Activated CD8-positive, alpha-beta memory T cell treated with anti-CD3 and anti-CD28 coated beads for 4 hours (primary cell): ENCODE results near the gene SSR4.

Source experiments
- DNase-seq, 2 donors: peaks; one replicate each; pipeline ENCODE4 v3.0.0-alpha.2; 2020; ENCODE audit warnings: low read depth in 2 of 2

Gene SSR4

GRCh38 chrX:153780678-153781427 is 13.6 kb upstream of the SSR4 start, which contains the start of gene SRPK3:
Gene SRPK3, plus strand, starts transcription at chrX:153781041. Its CDS starts 46 bp downstream, at chrX:153781087.
- no peak for DNase-seq

GRCh38 chrX:153781428-153782047 is 12.9 kb upstream of the SSR4 start:
- no peak for DNase-seq

DNA sequence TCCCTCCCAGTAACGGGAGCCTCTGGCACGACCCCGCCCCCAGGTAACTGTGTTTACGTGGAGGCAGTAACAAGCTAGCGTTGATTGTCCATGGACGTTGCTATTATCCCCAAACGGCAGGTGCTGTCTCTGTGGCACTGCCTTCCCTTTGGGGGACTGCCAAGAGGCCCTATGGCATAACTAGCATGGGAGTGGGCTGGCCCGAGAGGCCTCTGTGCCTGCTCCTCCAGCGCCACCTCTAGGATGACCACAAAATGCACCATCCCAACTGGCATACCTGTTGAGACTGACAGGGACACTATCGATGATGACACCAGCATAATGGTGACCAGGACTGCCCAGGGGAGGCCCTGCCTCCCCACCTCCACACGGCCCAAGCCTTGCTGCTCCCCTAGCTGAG is 12.2 kb upstream of the SSR4 start:
- DNase-seq: no peak

DNA sequence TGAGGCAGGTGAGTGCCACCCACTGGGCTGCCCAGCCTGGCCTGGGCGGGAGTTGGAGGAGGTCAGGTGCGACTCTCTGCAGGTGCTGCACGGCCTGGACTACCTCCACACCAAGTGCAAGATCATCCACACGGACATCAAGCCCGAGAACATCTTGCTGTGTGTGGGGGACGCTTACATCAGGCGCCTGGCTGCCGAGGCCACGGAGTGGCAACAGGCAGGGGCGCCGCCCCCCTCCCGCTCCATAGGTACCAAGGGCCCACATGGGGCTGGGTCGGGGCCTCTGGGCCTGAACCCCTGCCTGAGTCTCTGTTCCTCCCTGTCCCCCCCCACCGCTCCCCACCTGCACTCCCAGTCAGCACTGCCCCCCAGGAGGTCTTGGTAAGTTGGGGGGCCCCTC is 11.6 kb upstream of the SSR4 start:
- no peak for DNase-seq

GRCh38 chrX:153783378-153784013 is 11.0 kb upstream of the SSR4 start:
- DNase-seq: no peak

DNA sequence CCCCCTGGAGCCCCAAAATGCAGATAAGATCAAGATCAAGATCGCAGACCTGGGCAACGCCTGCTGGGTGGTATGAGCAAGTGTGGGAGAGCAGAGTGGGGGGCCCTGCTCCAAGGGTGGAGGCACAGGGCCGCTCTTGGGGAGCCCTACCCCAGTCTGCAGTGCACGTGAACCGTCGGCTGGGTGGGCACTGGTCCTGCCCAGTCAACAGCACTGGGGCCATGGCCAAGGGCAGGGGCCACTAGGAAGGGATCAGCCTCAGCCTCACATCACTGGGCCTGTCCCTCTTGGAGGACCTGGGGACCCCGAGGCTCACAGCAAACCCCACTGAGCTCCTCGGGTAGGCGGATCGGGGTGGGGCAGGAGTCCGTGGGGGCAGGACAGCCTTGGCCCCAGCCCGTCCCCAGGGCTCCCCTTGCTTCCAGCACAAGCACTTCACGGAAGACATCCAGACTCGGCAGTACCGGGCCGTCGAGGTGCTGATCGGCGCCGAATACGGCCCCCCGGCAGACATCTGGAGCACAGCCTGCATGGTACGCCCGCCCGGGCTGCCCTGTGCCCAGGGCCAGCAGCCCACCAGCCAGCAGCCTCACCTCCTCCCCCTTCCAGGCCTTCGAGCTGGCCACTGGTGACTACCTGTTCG is 10.0 kb upstream of the SSR4 start:
- DNase-seq: no peak

DNA sequence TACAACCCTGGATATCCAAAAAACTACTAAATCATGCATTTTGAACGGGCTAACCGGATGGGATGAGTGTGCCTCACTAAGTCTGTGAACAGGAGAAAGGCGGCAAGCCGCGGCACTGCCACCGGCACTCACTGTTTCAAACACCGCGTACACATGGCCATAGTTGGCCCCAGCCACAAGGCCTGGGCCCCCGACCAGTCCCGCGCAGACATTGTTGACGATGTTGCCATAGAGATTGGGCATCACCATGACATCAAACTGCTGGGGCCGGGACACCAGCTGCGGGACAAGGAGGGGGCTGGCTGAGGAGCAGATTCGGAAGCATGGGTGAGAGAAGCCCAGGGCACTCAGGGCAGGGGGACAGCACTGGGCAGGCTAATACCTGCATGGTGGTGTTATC is 7.8 kb upstream of the SSR4 start:
- no peak for DNase-seq

- no peak for DNase-seq
Measured at GRCh38 chrX:153789654-153790053, 4.8 kb upstream of the SSR4 start.

DNA sequence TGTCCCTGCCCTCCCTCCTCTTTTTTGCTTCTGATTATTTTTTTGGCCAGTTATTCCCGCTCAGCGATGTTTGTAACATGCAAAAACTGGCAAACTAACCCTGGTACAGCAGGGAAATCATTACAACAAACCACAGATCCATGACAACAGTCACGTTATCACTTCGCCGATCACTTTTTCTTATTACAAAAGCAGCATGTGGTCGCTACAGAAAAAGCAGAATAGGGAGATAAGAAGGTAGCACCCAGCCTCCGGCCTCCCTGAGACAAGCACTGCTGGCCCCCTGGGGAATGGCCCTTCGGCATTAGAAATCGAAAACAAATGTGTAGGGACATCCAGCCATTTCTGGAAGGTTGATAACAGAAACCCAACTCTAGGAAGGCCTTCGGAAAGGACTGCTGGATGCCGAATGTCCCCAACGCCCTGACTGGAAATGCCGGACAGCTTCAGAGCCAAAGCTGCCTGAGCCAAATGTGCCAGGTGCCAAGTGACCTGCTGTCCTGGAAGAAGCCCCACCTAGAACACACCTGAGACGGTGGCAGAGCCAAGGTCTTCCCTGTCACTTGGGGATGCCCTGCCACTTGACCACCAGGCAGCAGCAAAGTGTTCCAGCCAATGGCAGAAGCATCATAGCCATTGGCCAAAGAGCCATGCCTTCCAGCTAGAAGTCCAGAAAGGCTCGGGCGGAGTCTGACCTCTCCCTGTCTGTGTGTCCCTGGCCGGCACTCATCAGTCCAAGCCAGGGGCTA is 3.2 kb upstream of the SSR4 start:
- no peak for DNase-seq

DNA sequence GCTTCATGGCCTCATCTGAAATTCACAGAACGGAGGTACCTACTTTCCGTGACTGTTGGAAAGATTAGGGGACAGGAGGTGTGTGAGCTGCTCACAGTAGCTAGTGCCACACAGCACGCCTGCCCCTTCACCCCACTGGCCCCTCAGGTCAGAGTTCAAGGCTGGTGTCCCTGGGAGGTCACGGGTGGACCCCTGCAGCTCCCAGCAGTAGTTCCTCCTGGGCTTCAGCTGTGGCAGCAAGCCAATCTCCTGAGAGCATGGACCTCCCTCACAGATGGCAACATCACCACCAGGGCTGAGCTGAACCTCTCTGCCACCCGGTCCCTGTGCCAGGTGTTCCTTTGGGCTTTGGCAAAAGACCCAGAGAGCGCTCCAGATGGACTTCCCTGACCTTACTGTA is 2.1 kb upstream of the SSR4 start:
- DNase-seq: no peak

GRCh38 chrX:153793291-153793690 is 1.2 kb upstream of the SSR4 start:
- no peak for DNase-seq

- DNase-seq: no peak
Measured at GRCh38 chrX:153794897-153795816, 689 bp downstream of the SSR4 start.

DNA sequence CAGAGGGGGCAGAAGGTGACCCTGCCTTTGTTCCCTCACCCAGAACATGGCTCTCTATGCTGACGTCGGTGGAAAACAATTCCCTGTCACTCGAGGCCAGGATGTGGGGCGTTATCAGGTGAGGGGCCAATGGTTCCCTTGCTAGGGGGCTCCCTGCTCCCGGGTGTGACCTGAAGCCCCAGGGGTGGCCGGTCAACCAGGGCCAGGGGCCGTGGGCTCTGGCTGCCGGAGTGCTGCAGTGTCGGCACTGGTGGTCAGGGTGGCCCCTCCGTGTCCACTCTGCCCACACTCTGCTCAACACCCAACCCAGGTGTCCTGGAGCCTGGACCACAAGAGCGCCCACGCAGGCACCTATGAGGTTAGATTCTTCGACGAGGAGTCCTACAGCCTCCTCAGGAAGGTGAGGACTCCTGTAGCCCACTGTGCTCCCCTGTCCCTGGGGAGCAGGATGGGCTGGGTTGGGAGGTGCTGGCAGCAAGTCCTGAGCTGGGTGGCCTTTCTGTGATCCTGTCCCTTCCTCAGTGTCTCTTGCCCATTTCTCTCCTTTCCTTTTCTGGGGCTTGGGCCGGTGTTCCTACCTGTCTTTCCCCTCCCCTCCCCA is 3.0 kb downstream of the SSR4 start:
- no peak for DNase-seq

DNA sequence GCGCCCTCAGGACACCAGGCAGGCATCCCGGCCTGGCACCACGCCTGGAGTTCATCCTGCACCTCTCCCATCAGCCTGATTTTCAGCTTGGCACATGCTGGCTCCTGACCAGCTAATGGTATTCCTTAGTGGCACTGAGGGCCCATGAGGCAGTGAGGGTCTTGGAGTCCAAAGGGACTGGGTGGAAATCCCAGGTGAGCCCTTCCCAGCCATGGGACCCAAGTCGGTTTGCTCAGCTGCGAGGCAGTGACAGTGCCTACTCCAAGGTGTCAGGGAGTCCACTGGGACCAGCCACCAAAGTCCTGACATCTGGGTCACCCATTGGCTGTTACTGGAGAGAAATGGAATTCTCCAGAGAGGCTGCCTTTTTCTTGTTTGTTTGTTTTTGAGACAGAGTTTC is 4.9 kb downstream of the SSR4 start:
- DNase-seq: no peak

DNA sequence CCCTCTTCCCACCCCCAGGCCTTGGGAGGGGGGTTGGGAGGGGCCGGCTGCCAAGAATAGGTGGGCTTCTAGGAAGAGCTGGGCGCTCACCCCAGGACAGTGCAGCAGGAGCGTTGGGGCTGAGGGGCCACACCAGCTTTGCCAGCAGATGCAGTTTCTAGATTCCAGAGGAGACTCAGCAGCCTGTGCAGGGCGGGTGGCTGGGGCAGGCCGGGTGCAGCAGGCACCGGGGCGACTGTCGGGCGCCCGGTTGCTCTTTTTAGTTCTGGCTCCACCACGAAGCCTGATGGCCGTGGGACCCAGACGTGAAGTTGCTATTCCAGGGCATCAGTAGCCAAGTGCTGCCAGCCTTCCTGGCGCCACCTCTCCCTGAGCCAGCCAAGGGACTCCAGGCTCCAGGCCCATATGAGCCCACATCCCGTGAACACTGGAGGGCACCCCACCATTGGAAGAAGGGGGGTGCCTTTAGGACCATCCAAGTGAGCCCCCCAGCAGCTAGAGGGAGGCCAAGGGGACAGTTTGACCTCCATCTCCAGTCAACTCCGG is 5.8 kb downstream of the SSR4 start:
- no peak for DNase-seq

DNA sequence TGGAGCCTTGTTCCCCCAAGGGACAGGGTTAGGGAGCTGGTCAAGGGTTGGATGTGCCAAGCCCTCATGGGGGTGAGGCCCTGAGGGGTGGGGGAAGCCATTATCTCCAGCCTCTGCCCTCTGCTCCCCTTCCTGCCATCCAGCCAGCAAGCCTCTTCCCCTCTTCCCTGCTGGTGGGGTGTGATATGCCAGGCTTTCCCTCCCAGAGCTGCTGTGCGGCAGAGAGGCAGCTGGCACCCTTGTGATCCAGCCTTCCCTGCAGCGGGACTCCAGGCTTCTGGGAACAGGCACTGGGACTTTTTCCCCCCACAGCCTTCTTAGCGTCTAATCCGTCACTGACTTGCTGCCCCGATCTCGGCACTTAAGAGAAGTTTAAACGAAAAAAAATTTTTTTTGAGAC is 6.3 kb downstream of the SSR4 start:
- DNase-seq: no peak

DNA sequence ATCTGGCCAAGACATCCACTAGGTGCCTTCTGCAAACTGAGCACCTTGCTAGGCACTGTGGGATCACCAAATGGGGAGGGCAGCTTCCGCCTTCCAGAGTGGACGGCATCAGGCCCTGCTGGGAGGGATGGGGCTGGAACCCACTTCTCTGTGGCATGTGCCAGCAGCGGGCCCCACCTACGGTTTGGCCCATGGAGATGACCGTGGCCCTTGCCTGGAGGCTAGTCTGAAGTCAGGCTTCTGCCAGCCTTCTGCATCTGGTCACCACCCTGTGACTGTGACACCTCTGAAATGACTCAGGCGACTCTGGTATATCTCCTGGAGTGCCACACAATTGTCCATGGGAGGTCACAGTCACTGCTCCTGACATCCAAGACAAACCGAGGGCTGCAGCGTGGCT is 7.2 kb downstream of the SSR4 start:
- no peak for DNase-seq

GRCh38 chrX:153802513-153803045 is 8.1 kb downstream of the SSR4 start:
- no peak for DNase-seq

DNA sequence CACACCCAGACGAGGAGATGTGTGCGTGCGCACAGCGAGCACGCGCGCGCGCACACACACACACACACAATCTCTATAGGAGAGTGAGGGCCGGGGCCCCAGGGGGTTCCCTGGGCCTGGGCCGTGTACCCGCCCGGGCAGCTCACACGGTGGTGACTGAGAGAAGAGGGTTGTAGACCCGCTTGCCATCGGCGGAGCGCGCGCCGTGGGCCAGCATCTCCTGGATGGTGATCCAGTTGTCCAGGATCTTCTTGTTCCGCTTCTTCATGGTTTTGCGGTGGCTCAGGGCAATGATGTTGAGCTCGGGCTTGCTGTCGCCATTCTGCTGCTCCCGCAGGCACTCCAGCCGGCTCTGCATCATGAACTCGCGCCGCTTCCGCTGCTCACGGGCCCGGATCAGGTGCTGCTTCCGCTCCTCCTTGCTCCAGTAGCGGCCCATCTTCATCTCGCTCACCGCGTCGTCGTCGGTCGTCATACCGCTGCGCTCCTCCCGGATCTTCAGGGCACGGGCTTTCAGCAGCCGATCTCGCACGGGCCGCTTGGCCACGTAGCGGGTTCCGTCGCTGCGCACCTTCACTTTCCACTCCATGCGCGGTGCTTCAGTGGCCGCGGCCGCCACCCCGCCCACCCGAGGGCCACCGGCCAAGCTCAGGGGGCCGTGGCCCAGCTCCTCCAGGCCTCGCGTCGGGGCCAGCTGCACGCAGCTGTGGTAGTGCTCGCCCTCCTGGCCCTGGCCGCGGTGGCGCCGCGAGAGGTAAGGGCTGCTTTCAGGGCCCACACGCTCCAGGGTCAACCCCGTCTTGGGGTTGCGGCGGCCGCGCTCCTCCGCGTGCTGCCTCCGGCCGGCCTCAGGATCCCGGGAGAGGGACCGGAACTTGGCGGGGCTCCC is 9.0 kb downstream of the SSR4 start:
- no peak for DNase-seq
